ENCODE measurements around the gene GSTM3. TPM values are rescaled to one million over a fixed set of nuclear protein-coding genes. Genes with fewer than 3 reads are reported as not detected.
A peak's percentile ranks its signal among the peaks of the same experiment; 100 is the strongest.
"Not testable (repeated sequence)": the region's sequence is repeated elsewhere in the genome, so short reads cannot be mapped to it uniquely, and the experiment has no call there.

Gene GSTM3
- total and polyA plus RNA-seq, 5 donors, result 65.5 to 279 (median 129) TPM

- DNase-seq (no peak), ATAC-seq (no peak)
- Histone ChIP-seq H3K27ac (ENCODE audit: low read length) (no peak overlapping the region), H3K27me3 (ENCODE audit: control insufficient read depth, insufficient read depth) (no peaks in the 10 kb centered on the region), H3K4me3 (ENCODE audit: low read length) (no peak overlapping the region), H3K4me1 (ENCODE audit: control insufficient read depth, insufficient read depth, low read length) (no peaks in the 10 kb centered on the region), H3K9me3 (ENCODE audit: control insufficient read depth, low read length) (no peaks in the 10 kb centered on the region)
- intact Hi-C loops (cut with DNase I), result no loop called here
- WGBS, result 91% methylated on average over 1 of the region's 1 CpG
Measured at GRCh38 chr1:109721971-109722370, 18.9 kb downstream of the GSTM3 start.

DNA sequence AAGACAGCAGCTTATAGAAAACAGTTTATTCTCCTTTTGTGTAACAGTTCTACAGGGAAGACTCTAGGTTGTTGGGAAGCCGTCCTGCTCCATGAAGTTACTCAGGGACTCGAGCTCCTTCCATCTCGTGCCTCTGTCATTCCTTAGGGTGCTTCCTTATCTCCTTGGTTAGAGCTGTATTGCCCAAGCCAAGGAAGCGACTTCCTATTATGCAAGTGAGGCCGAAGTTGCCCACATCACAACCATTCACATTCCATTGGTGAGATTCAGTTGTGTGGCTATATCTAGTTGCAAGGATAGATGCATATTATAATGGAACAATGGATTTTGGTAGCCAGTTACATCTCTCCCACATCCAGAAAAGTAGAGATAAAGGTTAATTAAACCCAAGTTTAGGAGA, 19.8 kb downstream of the GSTM3 start:
- intact Hi-C loops (cut with DNase I), result no loop called here
- Histone ChIP-seq H3K9me3 (ENCODE audit: control insufficient read depth, low read length) (no peaks in the 10 kb centered on the region), H3K4me3 (ENCODE audit: low read length) (no peak overlapping the region), H3K27ac (ENCODE audit: low read length) (no peak overlapping the region), H3K27me3 (ENCODE audit: control insufficient read depth, insufficient read depth) (no peaks in the 10 kb centered on the region), H3K4me1 (ENCODE audit: control insufficient read depth, insufficient read depth, low read length) (no peaks in the 10 kb centered on the region)
- no peak for DNase-seq
- ATAC-seq, result no peak
- 73% methylated on average over 5 of the region's 5 CpGs for WGBS

GRCh38 chr1:109719337-109719837, 21.5 kb downstream of the GSTM3 start:
- WGBS, result 73% methylated on average over 5 of the region's 5 CpGs
- Histone ChIP-seq H3K4me3 (ENCODE audit: low read length) (no peak overlapping the region), H3K27ac (ENCODE audit: low read length) (no peak overlapping the region), H3K4me1 (ENCODE audit: control insufficient read depth, insufficient read depth, low read length) (no peaks in the 10 kb centered on the region), H3K27me3 (ENCODE audit: control insufficient read depth, insufficient read depth) (no peaks in the 10 kb centered on the region), H3K9me3 (ENCODE audit: control insufficient read depth, low read length) (no peaks in the 10 kb centered on the region)
- intact Hi-C loops (cut with DNase I), result no loop called here
- ATAC-seq, result no peak
- no peak for DNase-seq

DNA sequence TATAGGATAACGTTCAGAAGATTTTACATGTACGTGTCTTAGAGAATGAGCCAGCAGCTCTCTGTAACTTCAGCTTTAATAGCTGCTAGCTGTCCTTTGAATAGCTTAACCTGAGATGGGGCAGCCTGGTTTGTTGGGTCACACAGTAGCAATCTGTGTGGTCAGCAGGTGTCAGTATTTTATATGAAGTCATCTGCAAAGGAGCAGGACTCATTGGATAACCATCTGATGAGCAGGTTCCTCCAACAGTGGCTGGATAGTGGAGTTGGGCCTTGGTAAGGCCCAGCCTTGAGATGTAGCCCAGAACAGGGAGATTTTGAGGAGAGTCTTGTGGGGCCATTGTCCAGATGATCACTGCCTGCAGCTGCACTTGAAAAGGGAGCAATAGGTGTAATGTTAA, 22.3 kb downstream of the GSTM3 start:
- no peak for DNase-seq
- ATAC-seq, result no peak
- no peak overlapping the region for H3K27ac ChIP-seq (ENCODE audit: low read length)
- H3K27me3 ChIP-seq (ENCODE audit: control insufficient read depth, insufficient read depth), result no peaks in the 10 kb centered on the region
- H3K4me1 ChIP-seq (ENCODE audit: control insufficient read depth, insufficient read depth, low read length), result no peaks in the 10 kb centered on the region
- no peaks in the 10 kb centered on the region for H3K9me3 ChIP-seq (ENCODE audit: control insufficient read depth, low read length)
- no peak overlapping the region for H3K4me3 ChIP-seq (ENCODE audit: low read length)
- intact Hi-C loops (cut with DNase I), result no loop called here
- WGBS, result 92% methylated on average over 2 of the region's 2 CpGs

- DNase-seq (no peak), ATAC-seq (no peak)
- Histone ChIP-seq H3K27ac (ENCODE audit: low read length) (no peak overlapping the region), H3K4me1 (ENCODE audit: control insufficient read depth, insufficient read depth, low read length) (no peaks in the 10 kb centered on the region), H3K27me3 (ENCODE audit: control insufficient read depth, insufficient read depth) (no peaks in the 10 kb centered on the region), H3K9me3 (ENCODE audit: control insufficient read depth, low read length) (no peaks in the 10 kb centered on the region), H3K4me3 (ENCODE audit: low read length) (no peak overlapping the region)
- 84% methylated on average over 5 of the region's 5 CpGs for WGBS
- intact Hi-C loops (cut with DNase I), result no loop called here
Measured at GRCh38 chr1:109717729-109718128, 23.1 kb downstream of the GSTM3 start.

DNA sequence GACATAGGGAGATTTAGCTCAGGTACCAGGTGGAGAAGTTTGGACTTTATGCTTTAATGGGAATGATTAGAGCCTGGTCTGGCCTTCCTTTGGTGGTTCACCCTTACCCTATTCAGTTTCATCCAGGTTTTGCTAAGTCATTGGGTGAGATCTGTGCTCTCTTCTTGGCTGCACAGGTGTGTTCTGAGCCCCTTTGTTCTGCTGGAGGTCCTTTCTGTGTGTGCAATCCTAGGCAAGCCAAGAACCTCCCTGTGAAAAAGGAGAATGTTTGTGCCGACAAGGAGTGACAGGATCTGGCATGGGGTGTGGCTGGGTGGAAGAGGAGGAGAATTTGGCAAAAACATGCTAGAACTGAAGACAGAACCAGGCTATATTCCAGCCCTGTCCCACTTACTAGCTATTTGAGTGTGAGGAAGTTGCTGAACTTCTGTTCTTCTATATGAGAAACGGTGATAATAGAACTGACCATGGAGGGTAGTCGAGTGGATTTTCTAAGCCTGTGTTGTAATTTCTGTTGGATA, 24.2 kb downstream of the GSTM3 start:
- no peak overlapping the region for H3K4me3 ChIP-seq (ENCODE audit: low read length)
- peak overlapping the region; percentile 10 for H3K27ac ChIP-seq (ENCODE audit: low read length)
- DNase-seq (peak in 1 of 3 donors; percentile 65), ATAC-seq (peak; percentile 27 to 61)
- WGBS, result 50% methylated on average over 3 of the region's 3 CpGs
- intact Hi-C loops (cut with DNase I), result no loop called here
- H3K27me3 ChIP-seq (ENCODE audit: control insufficient read depth, insufficient read depth), result no peaks in the 10 kb centered on the region
- H3K4me1 ChIP-seq (ENCODE audit: control insufficient read depth, insufficient read depth, low read length), result no peaks in the 10 kb centered on the region
- no peaks in the 10 kb centered on the region for H3K9me3 ChIP-seq (ENCODE audit: control insufficient read depth, low read length)

DNA sequence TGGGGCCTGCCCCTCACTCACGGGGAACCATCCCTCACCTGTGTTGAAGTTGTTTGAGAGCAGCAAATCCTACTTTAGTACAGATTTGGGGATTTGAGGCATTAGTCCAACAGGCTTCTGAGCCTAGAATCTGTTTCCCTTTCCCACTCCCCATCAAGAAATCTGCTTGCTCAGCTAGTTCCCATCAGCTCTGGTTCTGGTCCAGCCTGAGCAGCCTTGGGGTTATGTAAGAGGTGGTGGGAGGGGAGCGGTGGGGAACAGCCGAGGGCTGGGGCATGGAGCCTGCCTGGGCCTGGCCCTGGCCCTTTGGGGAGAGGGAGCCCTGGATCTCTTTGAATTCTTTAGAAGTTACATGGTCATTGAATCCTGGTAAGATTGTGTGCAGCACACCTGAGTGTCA, 24.7 kb downstream of the GSTM3 start:
- DNase-seq, result peak in 1 of 3 donors; percentile 73
- no peaks in the 10 kb centered on the region for H3K4me1 ChIP-seq (ENCODE audit: control insufficient read depth, insufficient read depth, low read length)
- no peaks in the 10 kb centered on the region for H3K9me3 ChIP-seq (ENCODE audit: control insufficient read depth, low read length)
- no peak overlapping the region for H3K27ac ChIP-seq (ENCODE audit: low read length)
- H3K27me3 ChIP-seq (ENCODE audit: control insufficient read depth, insufficient read depth), result no peaks in the 10 kb centered on the region
- no peak overlapping the region for H3K4me3 ChIP-seq (ENCODE audit: low read length)
- intact Hi-C loops (cut with DNase I), result no loop called here
- 79% methylated on average over 3 of the region's 3 CpGs for WGBS
- peak in 1 of 2 donors; percentile 65 for ATAC-seq

GRCh38 chr1:109714661-109715372, 26.0 kb downstream of the GSTM3 start:
- Histone ChIP-seq H3K4me1 (ENCODE audit: control insufficient read depth, insufficient read depth, low read length) (no peaks in the 10 kb centered on the region), H3K27me3 (ENCODE audit: control insufficient read depth, insufficient read depth) (no peaks in the 10 kb centered on the region), H3K9me3 (ENCODE audit: control insufficient read depth, low read length) (no peaks in the 10 kb centered on the region), H3K27ac (ENCODE audit: low read length) (no peak overlapping the region), H3K4me3 (ENCODE audit: low read length) (no peak overlapping the region)
- DNase-seq (peak in 1 of 3 donors; percentile 51), ATAC-seq (no peak)
- WGBS, result 82% methylated on average over 12 of the region's 12 CpGs
- intact Hi-C loops (cut with DNase I), result no loop called here

DNA sequence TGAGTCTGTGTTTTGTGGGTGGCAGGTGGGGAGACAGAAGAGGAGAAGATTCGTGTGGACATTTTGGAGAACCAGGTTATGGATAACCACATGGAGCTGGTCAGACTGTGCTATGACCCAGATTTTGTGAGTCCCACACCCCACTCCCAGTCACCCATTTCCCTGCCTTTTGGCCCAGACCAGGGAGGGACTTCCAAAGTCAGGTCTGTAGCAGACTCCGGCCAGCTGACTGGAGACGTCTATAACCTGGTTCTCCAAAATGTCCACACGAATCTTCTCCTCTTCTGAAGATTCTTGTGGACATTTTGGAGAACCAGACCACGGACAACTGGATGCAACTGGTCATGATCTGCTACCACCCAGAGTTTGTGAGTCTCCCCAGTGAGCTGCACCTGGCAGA, 27.2 kb downstream of the GSTM3 start:
- H3K4me3 ChIP-seq (ENCODE audit: low read length), result no peak overlapping the region
- DNase-seq, result no peak
- intact Hi-C loops (cut with DNase I), result no loop called here
- ATAC-seq, result no peak
- WGBS, result 93% methylated on average over 5 of the region's 5 CpGs
- H3K27ac ChIP-seq (ENCODE audit: low read length), result no peak overlapping the region
- no peaks in the 10 kb centered on the region for H3K27me3 ChIP-seq (ENCODE audit: control insufficient read depth, insufficient read depth)
- H3K9me3 ChIP-seq (ENCODE audit: control insufficient read depth, low read length), result no peaks in the 10 kb centered on the region
- no peaks in the 10 kb centered on the region for H3K4me1 ChIP-seq (ENCODE audit: control insufficient read depth, insufficient read depth, low read length)

DNA sequence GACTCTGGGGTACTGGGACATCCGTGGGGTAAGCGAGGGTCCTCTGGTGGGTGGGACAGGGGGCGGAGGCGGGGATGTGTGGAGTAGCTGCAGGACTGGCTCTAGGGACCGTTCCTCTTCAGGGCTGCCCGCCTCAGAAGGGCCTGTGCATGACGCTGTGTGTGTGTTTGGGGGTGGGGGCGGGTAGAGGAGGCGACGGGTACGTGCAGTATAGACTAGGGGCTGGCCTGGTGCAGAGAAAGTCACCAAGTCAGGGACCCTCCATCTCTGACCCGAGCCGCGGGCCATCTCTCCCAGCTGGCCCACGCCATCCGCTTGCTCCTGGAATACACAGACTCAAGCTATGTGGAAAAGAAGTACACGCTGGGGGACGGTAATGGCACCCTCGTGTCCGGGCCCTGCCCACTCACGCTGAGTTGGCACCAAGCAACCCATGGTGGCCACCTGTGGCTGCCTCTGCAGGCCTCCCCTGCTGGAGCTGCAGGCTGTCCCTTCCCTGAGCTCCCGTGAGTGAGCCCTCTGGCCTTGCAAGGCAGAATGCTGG, 28.4 kb downstream of the GSTM3 start:
- Histone ChIP-seq H3K9me3 (ENCODE audit: control insufficient read depth, low read length) (no peaks in the 10 kb centered on the region), H3K27ac (ENCODE audit: low read length) (no peak overlapping the region), H3K4me3 (ENCODE audit: low read length) (peak overlapping the region; percentile 26), H3K27me3 (ENCODE audit: control insufficient read depth, insufficient read depth) (no peaks in the 10 kb centered on the region), H3K4me1 (ENCODE audit: control insufficient read depth, insufficient read depth, low read length) (no peaks in the 10 kb centered on the region)
- WGBS, result 45% methylated on average over 22 of the region's 22 CpGs
- DNase-seq (peak in 2 of 3 donors; percentile 59 to 65), ATAC-seq (peak; percentile 6 to 44)
- intact Hi-C loops (cut with DNase I), result no loop called here

- ATAC-seq (peak; percentile 82 to 85), DNase-seq (peak; percentile 41 to 82 (median 81))
- H3K27me3 ChIP-seq (ENCODE audit: control insufficient read depth, insufficient read depth); H3K4me1 ChIP-seq (ENCODE audit: control insufficient read depth, insufficient read depth, low read length); intact Hi-C loops (cut with DNase I); H3K9me3 ChIP-seq (ENCODE audit: control insufficient read depth, low read length): not testable (repeated sequence)
- peak within 1 kb of the TSS; percentile 26 for H3K4me3 ChIP-seq (ENCODE audit: low read length)
- WGBS, result 12% methylated on average over 33 of the region's 33 CpGs
- H3K27ac ChIP-seq (ENCODE audit: low read length), result peak within 1 kb of the TSS; percentile 44
Measured at GRCh38 chr1:109711593-109712320, 29.1 kb downstream of the GSTM3 start, which contains the start of gene GSTM5. Gene GSTM5 (plus strand): TSS chr1:109712251. CDS start chr1:109712313, 62 bp downstream.

Measured in right cardiac atrium (tissue), 5 donors.